ENCODE data around the gene HOXC6. TPM values are rescaled to one million over a fixed set of nuclear protein-coding genes. Genes with fewer than 3 reads are reported as not detected.
A peak's percentile ranks its signal among the peaks of the same experiment; 100 is the strongest.

Gene HOXC6
- total and polyA plus RNA-seq, 9 of the 15 experiments (the other 6 are each of a cell fraction or from before 2014, with no cell fraction given), result 0.06 to 4.0 (median 1.4) TPM

DNA sequence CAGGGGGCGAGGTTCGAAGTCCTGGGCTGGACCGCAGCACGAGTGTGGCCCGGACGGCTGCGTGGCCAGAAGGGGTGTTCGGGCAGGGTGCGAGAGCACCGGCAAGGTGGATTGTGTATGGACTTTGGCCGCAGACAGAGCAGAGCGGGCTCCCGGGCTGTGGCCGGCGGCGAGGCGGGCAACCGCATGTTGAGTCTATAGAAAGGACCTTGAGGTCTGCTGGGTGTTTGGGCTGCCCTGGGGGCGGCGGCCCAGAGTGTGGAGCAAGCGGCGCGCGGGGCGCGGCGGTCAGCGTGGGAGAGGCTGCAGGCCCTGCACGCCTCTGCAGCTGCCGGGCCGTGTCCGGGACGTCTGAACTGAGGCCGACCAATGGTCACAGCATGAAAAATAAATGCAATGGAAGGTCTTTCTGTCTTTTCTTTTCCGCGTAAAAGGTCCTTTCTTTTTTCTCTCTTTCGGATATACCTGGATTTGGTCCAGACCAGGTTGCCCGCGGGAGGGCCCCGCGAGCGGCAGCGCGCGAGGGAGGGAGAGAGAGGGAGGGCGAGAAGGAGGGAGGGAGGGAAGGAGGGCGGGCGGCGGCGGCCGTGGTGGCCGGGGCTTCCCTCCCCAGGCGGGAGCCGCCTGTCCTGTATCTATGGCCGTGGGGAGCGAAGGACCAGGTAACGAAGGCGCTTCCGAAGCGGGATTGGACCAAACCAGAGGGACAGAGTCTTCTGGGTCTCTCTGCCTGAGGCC lies 33.8 kb upstream of the HOXC6 start (continued):
- peak; percentile 17 for TF ChIP-seq SUPT5H (IDR thresholded peaks at IDR 0.05)
- no peak for TF ChIP-seq BDP1 (IDR thresholded peaks at IDR 0.05; ENCODE audit: insufficient read depth, insufficient read length)
- TF ChIP-seq ZC3H11A (IDR thresholded peaks at IDR 0.05; ENCODE audit: low read depth, low read length), result no peak
- TF ChIP-seq MEF2A (IDR thresholded peaks at IDR 0.05; ENCODE audit: control insufficient read depth, low read depth, low read length), result no peak
- TF ChIP-seq GMEB1 (CRISPR knock-in tag; IDR thresholded peaks at IDR 0.05), result no peak
- TF ChIP-seq, protein P1, sequence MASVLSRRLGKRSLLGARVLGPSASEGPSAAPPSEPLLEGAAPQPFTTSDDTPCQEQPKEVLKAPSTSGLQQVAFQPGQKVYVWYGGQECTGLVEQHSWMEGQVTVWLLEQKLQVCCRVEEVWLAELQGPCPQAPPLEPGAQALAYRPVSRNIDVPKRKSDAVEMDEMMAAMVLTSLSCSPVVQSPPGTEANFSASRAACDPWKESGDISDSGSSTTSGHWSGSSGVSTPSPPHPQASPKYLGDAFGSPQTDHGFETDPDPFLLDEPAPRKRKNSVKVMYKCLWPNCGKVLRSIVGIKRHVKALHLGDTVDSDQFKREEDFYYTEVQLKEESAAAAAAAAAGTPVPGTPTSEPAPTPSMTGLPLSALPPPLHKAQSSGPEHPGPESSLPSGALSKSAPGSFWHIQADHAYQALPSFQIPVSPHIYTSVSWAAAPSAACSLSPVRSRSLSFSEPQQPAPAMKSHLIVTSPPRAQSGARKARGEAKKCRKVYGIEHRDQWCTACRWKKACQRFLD (CRISPR knock-in tag; IDR thresholded peaks at IDR 0.05), result no peak
- no peak for TF ChIP-seq FOXJ3 (CRISPR knock-in tag; IDR thresholded peaks at IDR 0.05)
- TF ChIP-seq POLR2B (IDR thresholded peaks at IDR 0.05; ENCODE audit: low read depth, partially characterized antibody), result peak; percentile 18
- TF ChIP-seq, protein P2, sequence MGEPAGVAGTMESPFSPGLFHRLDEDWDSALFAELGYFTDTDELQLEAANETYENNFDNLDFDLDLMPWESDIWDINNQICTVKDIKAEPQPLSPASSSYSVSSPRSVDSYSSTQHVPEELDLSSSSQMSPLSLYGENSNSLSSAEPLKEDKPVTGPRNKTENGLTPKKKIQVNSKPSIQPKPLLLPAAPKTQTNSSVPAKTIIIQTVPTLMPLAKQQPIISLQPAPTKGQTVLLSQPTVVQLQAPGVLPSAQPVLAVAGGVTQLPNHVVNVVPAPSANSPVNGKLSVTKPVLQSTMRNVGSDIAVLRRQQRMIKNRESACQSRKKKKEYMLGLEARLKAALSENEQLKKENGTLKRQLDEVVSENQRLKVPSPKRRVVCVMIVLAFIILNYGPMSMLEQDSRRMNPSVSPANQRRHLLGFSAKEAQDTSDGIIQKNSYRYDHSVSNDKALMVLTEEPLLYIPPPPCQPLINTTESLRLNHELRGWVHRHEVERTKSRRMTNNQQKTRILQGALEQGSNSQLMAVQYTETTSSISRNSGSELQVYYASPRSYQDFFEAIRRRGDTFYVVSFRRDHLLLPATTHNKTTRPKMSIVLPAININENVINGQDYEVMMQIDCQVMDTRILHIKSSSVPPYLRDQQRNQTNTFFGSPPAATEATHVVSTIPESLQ (CRISPR knock-in tag; IDR thresholded peaks at IDR 0.05), result no peak
- no peak for TF ChIP-seq TOE1 (IDR thresholded peaks at IDR 0.05; ENCODE audit: borderline replicate concordance)
- TF ChIP-seq TOE1 (CRISPR knock-in tag; IDR thresholded peaks at IDR 0.05; ENCODE audit: borderline replicate concordance, low read depth), result no peak
- no peak for TF ChIP-seq GABPB2 (CRISPR knock-in tag; conservative IDR thresholded peaks at IDR 0.05)
- TF ChIP-seq RBM39 (optimal IDR thresholded peaks at IDR 0.05; ENCODE audit: low read depth, low read length), result no peak
- TF ChIP-seq SOX6 (IDR thresholded peaks at IDR 0.05), result peak; percentile 68
- no peak for TF ChIP-seq MBD1 (CRISPR knock-in tag; IDR thresholded peaks at IDR 0.05)
- TF ChIP-seq ZBTB34 (CRISPR knock-in tag; IDR thresholded peaks at IDR 0.05), result no peak
- no peak for TF ChIP-seq KLF6 (CRISPR knock-in tag; IDR thresholded peaks at IDR 0.05; ENCODE audit: borderline replicate concordance)
- no peak for TF ChIP-seq TFAM (CRISPR knock-in tag; conservative IDR thresholded peaks at IDR 0.05)
- TF ChIP-seq, protein P3, sequence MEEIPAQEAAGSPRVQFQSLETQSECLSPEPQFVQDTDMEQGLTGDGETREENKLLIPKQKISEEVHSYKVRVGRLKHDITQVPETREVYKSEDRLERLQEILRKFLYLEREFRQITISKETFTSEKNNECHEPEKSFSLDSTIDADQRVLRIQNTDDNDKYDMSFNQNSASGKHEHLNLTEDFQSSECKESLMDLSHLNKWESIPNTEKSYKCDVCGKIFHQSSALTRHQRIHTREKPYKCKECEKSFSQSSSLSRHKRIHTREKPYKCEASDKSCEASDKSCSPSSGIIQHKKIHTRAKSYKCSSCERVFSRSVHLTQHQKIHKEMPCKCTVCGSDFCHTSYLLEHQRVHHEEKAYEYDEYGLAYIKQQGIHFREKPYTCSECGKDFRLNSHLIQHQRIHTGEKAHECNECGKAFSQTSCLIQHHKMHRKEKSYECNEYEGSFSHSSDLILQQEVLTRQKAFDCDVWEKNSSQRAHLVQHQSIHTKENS (CRISPR knock-in tag; IDR thresholded peaks at IDR 0.05), result no peak
